Measurements from ENCODE around the gene MRPS27. TPM values are rescaled to one million over a fixed set of nuclear protein-coding genes. Genes with fewer than 3 reads are reported as not detected.

MRPS27 gene
- total RNA-seq, 6 experiments from 2014 or later: 28.6 to 40.3 (median 36.0) TPM

DNA sequence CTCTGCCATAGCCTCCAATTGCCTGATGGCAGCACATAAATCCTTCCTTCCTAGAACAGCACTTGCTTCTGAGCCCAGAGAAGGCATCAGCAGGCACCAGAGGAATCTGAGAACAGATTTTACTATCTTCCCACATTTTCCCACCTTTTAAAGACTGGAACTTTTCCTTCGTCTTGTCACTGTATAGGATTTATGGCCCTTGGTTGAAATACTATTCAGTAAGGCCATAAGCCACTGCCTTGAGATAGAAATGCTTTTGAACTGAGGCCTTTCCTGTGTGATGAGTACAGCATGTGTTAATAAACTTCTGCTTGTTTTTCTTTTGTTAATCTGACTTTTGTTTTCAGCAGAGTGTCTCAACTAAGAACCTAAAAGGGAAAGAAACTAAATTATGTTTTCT, 84.3 kb downstream of the MRPS27 start:
- Histone ChIP-seq H3K4me3 (no peak overlapping the region), H3K4me1 (no peaks in the 10 kb centered on the region), H3K36me3 (peaks cover 0 to 6% (median 0%) of the 10 kb centered on the region in 4 donors), H3K9me3 (no peaks in the 10 kb centered on the region), H3K27ac (no peak overlapping the region), H3K27me3 (no peaks in the 10 kb centered on the region)
- TF ChIP-seq, protein P1, sequence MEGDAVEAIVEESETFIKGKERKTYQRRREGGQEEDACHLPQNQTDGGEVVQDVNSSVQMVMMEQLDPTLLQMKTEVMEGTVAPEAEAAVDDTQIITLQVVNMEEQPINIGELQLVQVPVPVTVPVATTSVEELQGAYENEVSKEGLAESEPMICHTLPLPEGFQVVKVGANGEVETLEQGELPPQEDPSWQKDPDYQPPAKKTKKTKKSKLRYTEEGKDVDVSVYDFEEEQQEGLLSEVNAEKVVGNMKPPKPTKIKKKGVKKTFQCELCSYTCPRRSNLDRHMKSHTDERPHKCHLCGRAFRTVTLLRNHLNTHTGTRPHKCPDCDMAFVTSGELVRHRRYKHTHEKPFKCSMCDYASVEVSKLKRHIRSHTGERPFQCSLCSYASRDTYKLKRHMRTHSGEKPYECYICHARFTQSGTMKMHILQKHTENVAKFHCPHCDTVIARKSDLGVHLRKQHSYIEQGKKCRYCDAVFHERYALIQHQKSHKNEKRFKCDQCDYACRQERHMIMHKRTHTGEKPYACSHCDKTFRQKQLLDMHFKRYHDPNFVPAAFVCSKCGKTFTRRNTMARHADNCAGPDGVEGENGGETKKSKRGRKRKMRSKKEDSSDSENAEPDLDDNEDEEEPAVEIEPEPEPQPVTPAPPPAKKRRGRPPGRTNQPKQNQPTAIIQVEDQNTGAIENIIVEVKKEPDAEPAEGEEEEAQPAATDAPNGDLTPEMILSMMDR (IDR thresholded peaks at IDR 0.05): no peak
- no peak for TF ChIP-seq POLR2A (IDR thresholded peaks at IDR 0.05)
- DNase-seq (no peak), ATAC-seq (no peak)
- intact Hi-C loops (cut with DNase I): no loop called here
- 100% methylated on average over 1 of the region's 1 CpG for WGBS (ENCODE audit: insufficient coverage, low coverage, low lambda C conversion rate, missing lambda C conversion rate)

DNA sequence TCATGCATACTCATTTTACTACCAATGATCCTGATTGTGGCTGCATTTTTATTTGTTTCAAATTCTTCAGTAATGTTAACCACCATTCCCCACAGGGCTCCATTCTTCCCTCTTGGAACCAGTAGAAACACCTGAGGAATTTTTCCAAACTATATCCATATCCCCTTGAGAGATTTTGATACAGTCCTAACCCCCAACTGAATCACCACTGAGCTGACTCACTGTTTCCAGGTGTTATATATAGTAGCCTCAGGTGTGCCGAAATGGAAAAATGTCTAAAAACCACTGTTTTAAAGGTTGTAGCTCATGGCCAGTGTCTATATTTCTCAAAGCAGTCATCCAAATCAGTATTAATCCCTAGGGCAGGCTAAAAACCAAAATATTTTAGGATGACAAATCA, 85.2 kb downstream of the MRPS27 start:
- H3K27ac ChIP-seq: no peak overlapping the region
- WGBS (ENCODE audit: insufficient coverage, low coverage, low lambda C conversion rate, missing lambda C conversion rate): 100% methylated on average over 1 of the region's 1 CpG
- no peak for ATAC-seq
- peaks cover 0 to 6% (median 0%) of the 10 kb centered on the region in 4 donors for H3K36me3 ChIP-seq
- H3K27me3 ChIP-seq: no peaks in the 10 kb centered on the region
- TF ChIP-seq POLR2A (IDR thresholded peaks at IDR 0.05): no peak
- TF ChIP-seq, protein P1 (IDR thresholded peaks at IDR 0.05): no peak
- no peaks in the 10 kb centered on the region for H3K4me1 ChIP-seq
- H3K9me3 ChIP-seq: no peaks in the 10 kb centered on the region
- DNase-seq: no peak
- H3K4me3 ChIP-seq: no peak overlapping the region
- intact Hi-C loops (cut with DNase I): no loop called here

DNA sequence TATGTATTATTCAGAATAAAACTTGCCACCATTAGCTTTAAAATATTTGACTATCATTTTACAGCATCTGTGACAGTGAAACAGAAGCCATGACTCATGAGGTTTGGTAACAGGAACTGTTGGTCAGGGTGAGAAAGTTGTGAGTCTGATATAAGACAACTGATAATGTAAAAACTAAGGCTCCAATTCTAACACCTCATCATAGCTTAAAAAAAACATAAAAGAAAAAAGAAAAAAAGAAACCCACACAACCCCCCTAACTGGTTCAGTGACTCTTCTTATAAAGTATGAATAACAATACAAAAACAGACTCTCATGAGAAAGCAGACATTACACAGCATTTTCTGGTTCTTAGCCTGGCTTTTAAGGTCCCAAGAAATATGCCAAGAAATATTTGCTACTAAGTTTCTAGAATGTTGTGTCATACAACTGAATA, 85.8 kb downstream of the MRPS27 start:
- intact Hi-C loops (cut with DNase I): no loop called here
- Histone ChIP-seq H3K4me3 (no peak overlapping the region), H3K9me3 (no peaks in the 10 kb centered on the region), H3K4me1 (no peaks in the 10 kb centered on the region), H3K27ac (no peak overlapping the region), H3K27me3 (no peaks in the 10 kb centered on the region), H3K36me3 (peaks cover 0 to 6% (median 0%) of the 10 kb centered on the region in 4 donors)
- TF ChIP-seq POLR2A (IDR thresholded peaks at IDR 0.05): no peak
- TF ChIP-seq, protein P1 (IDR thresholded peaks at IDR 0.05): no peak
- ATAC-seq (peak in 3 of 4 donors; percentile 41 to 53 (median 47)), DNase-seq (no peak)

DNA sequence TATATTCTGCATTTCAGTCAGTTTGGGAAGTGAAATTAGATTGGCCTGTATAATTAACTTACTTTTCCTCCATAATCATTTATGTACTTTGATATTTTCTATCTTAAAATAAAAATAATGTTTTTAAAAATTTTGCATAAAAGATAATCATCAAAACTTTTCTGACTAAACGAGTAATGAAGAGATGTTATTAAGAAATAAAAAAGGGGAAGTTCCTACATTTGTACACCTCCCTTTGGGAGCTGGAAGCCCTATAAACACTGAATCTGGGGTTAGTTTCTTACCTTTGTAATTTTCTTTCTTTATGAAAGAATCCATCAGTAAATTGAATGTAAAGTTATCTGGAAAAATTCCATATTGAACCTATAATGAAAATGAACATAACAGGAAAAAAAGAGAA, 86.2 kb downstream of the MRPS27 start:
- WGBS (ENCODE audit: insufficient coverage, low coverage, low lambda C conversion rate, missing lambda C conversion rate): 45% methylated on average over 1 of the region's 1 CpG

More for the DNA sequence above, 86.2 kb downstream of the MRPS27 start:
- H3K4me1 ChIP-seq: no peaks in the 10 kb centered on the region
- ATAC-seq (no peak), DNase-seq (no peak)
- H3K36me3 ChIP-seq: peaks cover 0 to 6% (median 0%) of the 10 kb centered on the region in 4 donors
- no peak overlapping the region for H3K27ac ChIP-seq
- no peak overlapping the region for H3K4me3 ChIP-seq
- TF ChIP-seq, protein P1 (IDR thresholded peaks at IDR 0.05): no peak
- TF ChIP-seq POLR2A (IDR thresholded peaks at IDR 0.05): no peak
- intact Hi-C loops (cut with DNase I): no loop called here
- H3K9me3 ChIP-seq: no peaks in the 10 kb centered on the region
- no peaks in the 10 kb centered on the region for H3K27me3 ChIP-seq
